ENCODE data around the gene CLN6.
A peak's percentile ranks its signal among the peaks of the same experiment; 100 is the strongest.

Gene CLN6

GRCh38 chr15:68229386-68230156 lies at the start of gene CLN6:
CLN6 (minus strand) TSS chr15:68229728; CDS start chr15:68229584, 144 bp downstream.
- peak; percentile 16 for DNase-seq

- DNase-seq: no peak
Observed at GRCh38 chr15:68278595-68279405, 49.3 kb upstream of the CLN6 start.

GRCh38 chr15:68278345-68278594 lies 48.7 kb upstream of the CLN6 start:
- DNase-seq: no peak

GRCh38 chr15:68277603-68278344 lies 48.2 kb upstream of the CLN6 start, which contains the start of gene FEM1B:
FEM1B (plus strand) TSS chr15:68277745; CDS start chr15:68278418, 673 bp downstream.
- peak; percentile 60 for DNase-seq

DNA sequence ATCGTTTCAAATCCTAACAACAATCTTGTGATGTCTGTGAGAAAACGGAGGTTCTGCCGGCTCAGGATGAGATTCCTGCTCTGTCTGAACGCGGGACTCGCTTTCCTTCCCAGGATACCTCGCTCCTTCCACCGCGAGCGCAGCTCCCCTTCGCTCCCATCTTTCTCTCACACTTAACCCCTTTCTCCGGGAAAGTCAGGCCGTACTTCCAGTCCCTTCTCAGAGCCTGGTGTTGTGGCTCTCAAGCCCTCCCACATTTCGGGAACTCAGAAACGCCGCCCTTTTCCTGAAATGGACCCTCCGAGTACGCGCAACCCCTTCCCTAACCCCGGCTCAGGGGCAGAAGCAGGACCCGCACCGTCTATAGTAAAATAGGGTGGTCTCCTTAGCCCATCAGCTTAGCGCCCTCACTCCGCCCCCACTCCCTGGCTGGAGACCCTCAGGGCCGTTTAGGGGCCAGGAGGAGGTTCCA lies 47.6 kb upstream of the CLN6 start:
- no peak for DNase-seq

- no peak for DNase-seq
Observed at GRCh38 chr15:68276668-68277067, 47.1 kb upstream of the CLN6 start.

DNA sequence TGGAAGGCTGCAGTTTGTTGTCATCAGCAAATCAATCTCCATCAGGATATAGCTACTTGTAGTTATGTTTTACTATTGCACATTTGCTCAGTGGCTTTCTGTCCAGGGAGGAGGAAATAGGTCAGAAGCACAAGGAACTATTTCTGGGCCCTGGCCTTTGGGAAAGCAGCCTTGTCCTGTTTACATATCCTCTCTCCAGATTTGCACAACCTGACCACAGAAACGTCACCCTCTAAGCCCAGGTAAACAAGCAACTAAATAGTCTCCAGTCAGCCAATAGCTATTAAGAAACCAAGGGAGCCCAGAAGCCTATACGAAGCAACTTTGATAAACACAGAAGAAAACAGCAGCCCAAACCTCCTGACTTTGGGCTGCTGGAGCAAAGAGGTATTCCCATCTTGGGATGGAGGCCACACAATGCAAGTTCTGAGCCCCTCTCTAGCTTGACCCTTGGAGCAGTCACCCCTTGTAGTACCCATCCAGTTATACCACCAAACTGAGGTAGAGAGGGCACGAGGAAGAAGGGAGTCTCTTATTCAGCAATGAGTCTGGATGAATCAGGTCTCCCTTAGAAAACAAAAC lies 45.7 kb upstream of the CLN6 start:
- no peak for DNase-seq

GRCh38 chr15:68274201-68274848 lies 44.8 kb upstream of the CLN6 start:
- DNase-seq: no peak

- no peak for DNase-seq
Observed at GRCh38 chr15:68272721-68273271, 43.3 kb upstream of the CLN6 start.

DNA sequence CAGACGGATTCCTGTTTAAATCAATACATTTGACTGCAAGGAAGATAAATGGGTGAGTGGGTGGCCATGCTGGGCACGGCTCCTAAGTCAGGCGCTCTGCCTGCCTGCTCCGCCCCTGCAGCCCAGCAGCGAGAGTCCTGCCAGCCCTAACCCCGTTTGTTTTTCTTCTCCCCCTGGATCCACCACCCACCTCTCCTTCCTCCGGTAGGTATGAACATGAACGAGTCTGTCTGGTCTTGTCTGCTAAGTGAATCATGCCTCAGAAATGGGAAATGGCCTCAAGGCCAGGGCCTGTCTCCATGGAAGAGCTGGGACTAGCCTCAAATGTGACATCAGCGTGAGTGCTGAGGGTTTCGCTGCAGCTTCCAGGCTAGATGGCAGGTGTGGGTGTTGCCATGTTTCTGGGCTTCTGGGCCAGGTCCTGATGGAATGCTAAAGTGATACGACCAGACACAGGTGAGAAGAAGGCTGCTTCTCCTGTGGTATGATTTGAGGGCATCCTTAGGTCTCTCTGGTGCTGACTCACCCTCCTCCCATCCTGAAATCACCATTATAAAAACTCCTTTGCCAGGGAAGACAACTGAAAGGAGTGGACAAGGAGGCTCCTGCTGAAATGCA lies 42.4 kb upstream of the CLN6 start:
- DNase-seq: no peak

- no peak for DNase-seq
Observed at GRCh38 chr15:68268405-68268804, 38.9 kb upstream of the CLN6 start.

GRCh38 chr15:68265674-68266073 lies 36.1 kb upstream of the CLN6 start:
- DNase-seq: no peak

DNA sequence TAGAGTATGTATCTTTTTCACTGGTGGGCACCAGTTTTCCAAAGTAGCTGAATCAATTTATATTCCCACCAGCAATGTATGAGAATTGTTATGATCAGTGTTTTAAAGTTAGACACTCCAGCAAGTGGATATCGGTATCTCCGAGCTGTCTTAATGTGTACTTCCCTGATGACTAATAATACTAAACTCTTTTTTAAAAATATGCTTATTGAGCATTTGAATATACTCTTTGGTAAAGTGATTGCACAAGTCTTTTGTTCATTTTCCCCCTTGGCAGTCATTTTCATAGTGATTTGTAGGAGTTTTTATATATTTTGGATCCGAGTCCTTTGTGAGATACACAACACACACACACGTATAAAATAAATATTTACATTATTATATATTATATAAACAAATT lies 35.6 kb upstream of the CLN6 start:
- no peak for DNase-seq

DNA sequence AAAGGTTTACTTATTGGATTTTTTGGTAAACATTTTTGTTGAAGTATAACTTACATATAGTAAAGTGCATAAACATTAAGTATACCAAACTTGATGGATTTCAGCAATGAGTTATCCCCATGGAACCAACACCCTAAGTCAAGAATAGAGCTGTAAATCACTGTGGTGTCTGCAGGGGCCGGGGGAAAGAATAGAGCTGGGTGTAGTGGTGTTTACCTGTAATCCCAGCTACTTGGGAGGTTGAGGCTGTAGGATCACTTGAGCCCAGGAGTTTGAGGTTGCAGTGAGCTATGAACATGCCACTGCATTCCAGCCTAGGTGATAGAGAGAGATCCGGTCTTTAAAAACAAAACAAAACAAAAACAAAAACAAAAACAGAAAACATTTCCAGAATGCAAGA lies 34.8 kb upstream of the CLN6 start:
- no peak for DNase-seq

DNA sequence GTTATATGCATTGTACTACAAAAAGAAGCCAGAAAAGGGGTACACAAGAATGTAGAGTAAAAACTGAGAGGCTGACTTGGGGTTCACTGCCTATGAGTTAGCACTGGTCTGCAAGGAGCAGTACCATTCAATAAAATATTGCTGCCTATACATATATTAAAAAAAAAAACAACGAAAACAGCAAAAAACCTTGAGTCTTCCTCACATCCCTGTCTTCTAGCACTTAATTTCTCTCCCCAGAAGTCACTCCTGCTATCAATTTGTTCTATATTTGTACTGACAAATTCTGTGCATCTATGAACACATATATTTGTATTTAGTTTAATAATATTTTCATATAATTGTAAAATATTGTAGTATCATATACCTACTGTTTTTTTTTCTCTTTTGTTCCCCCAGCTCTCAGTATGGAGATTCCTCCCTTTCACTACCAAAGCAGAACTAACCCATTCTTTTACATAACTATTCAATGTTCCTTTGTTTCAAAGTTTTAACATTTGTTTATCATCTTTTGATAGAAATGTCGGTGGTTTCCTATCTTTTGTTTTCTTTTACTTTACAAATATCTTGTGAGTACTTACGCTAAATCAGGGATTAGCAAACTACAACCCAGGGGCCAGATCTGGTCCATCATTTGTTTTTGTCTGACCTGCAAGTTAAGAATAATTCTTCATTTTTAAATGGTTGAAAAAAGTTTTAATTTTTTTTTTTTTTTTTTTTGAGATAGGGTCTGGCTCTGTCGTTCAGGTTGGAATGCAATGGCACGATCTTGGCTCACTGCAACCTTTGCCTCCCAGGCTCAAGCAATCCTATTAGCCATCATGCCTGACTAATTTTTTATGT lies 33.2 kb upstream of the CLN6 start:
- no peak for DNase-seq

GRCh38 chr15:68261980-68262379 lies 32.5 kb upstream of the CLN6 start:
- no peak for DNase-seq

DNA sequence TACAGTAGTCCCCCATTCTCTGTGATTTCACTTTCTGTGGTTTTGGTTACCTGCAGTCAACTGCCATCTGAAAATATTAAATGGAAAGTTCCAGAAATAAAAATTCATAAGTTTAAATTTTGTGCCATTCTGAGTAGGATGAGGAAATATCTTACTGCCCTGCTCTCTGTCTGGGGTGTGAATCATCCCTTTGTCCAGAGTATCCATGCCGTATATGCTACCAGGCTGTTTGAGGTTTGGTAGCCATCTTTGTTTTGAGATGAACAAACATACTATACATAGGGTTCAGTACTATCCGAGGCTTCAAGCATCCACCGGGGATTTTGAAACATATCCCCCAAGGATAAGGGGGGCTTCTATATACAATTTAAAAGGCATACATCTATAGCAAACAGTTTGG lies 31.7 kb upstream of the CLN6 start:
- DNase-seq: no peak

GRCh38 chr15:68259883-68260282 lies 30.4 kb upstream of the CLN6 start:
- DNase-seq: no peak

DNA sequence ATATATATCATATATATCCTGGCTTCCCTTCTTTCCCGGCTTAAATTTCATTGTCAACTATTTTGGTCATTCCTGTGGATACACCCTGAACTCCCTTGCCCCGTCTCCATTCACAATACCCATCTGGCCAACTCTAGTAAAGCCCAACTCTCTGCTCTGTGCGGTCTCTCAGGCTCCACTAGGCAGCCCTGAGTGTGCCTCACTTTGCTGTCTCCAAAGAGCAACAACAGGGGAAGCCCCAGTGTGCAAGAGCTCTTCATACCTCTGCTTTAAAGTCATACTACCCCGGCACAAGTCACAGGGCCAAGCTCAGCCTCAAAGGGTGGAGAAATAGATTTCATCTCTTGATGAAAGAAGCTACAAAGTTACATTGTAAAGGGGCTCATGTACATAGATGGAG lies 29.2 kb upstream of the CLN6 start:
- no peak for DNase-seq

GRCh38 chr15:68256675-68257450 lies 27.3 kb upstream of the CLN6 start:
- DNase-seq: no peak

All from NCI-H2107 (cell line).